G401 (cell line): ENCODE measurements around the gene PROKR1. TPM values are rescaled to one million over a fixed set of nuclear protein-coding genes. Genes with fewer than 3 reads are reported as not detected.
"Not testable (repeated sequence)": the region's sequence is repeated elsewhere in the genome, so short reads cannot be mapped to it uniquely, and the experiment has no call there.

ENCODE experiments used
- DNase-seq: peaks from one replicate; pipeline ENCODE4 v3.0.0-alpha.2; 2015; ENCODE audit warnings: low spot score
- in situ Hi-C: cut with HindIII; loops from 2 replicates; pipeline ENCODE4 v1.10.0; 2016; ENCODE audit warnings: low sequenced_read_pairs, mixed read lengths
- total RNA-seq: library from RNA; depleted of rRNA; stranded (reverse); fragments of >200 nt; shearing (Covaris generic); gene quantifications from 2 replicates; pipeline ENCODE4 v1.2.3, GENCODE V29; 2014

The PROKR1 gene
- total RNA-seq, 1 experiment from 2014 or later, result not detected

DNA sequence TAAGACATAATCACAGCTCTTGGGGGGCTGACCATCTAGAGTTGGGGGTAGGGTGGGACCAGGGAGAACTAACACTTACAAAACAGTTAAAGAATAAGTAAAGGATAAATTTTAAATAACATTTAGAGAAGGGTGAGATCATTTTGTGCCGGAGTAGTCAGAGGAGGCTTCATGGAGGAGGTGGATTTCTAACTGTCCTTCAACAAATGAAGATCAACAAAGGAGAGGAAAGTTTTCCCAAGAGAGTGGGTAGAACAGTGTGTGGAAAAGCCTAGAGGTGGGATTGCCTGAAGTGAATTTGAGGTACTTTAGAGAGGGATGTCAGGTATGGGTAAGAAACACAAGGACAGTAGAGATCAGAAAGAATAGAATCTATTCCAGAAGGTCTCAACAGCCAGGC lies 7.3 kb downstream of the PROKR1 start:
- in situ Hi-C loops, result no loop called here
- no peak for DNase-seq

DNA sequence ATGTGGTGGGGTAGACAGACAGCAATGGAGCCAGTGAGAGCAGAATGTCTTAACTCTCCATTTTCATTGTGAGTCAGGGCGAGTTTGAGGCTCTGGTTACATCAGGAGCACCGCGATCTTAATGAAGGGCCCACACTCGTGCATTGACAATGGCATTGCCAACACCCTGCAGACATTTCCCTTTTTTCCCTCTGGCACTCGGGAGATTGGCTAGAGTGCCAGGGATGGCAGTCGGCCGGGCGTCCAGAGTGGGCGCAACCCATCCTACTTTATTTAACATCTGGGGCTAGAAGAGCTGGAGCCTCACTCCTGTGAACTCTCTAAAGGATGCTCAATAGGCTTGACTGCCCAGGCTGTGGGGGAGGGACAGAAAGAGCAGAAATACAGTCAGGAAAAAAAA lies 9.7 kb downstream of the PROKR1 start:
- in situ Hi-C loops, result no loop called here
- DNase-seq, result no peak

DNA sequence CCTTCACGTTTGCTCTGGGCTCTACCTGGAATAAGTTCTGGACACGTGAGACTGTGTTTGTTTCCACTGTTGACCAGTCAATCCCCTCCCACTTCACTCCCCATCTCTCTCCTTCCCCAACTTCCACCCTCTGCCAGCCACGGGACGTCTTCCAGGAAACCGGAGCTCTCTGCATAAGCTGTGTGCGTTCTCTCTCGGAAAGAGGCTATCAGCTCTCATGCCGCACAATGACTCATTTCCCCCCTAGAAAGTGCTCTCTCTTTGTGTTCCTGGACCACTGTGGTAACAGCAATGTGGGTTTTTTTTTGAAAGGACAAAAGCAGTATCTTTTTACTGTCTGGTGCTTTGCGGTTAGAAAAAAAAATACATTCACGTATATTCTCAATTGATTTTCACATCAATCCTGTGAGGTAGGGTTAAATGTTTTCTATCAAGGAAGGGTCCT lies 10.2 kb downstream of the PROKR1 start:
- in situ Hi-C loops, result no loop called here
- no peak for DNase-seq

DNA sequence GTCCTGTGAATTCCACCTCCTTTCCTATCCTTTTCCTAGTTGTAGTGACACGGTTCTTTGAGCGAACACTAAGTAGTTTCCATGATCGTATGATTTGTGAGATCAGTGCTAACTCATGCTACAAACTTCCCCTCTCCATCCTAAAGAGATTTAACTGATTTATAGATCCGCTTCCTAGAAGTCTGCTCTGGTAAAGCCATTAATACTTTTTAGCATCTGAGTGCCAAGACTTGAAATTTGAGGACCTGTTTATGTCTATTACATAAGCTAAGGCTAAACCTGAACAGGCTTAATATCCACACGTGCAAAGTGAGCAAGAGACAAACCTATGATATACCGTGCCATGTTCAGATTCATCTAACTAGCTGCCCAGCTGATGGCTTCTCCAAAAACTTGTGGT lies 14.9 kb downstream of the PROKR1 start:
- in situ Hi-C loops, result no loop called here
- no peak for DNase-seq

DNA sequence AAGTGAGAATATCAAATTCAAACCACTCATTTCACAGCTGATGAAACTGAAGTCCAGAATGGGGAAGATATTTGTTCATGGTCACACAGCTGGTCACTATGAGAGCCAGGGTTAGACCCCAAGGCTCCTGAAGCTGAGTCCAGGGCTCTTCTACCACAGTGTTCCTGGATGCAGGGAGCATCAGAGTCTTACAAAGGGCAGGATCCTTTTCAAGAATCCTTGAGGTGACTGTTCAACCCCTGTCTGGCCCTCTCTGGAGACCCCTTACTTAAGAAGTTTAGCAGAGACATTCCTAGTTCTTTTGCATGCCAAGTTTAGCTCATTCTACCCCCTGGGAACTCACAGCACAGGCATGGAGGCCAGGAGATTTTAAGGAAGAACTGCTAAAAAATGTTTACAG lies 15.7 kb downstream of the PROKR1 start:
- in situ Hi-C loops, result no loop called here
- DNase-seq, result no peak

DNA sequence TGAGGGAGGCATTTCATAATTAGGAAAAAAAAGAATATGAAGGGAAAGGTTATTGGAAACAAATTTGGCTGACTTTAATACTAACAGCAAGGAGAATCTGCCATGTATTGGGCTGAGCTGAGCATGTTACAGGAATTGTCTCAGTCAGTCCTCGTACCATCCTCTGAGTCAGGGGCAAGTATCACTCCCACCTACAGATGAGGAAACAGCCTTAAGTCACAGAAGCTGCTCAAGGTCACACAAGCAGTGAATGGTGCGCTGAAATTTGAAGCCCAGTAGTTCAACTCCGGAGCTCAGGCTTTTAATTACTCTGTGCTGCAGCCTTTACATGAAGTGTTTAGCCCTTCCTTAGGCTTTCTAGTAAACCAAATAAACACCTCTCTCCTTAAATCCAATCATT lies 17.3 kb downstream of the PROKR1 start:
- no peak for DNase-seq
- in situ Hi-C loops, result no loop called here

DNA sequence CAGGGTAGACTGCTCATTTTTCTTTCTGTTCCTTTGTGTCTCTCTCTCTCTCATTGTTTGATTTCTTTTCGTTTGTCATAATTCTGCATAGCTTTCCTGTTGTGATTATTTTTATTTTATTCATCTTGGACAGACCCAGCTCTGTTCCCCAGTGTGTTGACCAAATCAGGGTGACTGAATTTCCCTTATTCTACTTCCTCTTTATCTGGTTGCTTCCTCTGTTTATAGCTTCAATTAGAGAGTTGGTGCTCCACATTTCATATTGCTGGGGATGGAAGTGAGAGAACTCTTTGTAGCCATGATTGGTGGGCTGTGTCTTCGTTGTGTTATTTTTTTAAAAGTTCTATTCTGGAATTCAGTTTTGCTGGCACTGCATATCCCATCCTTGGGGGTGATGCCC lies 19.1 kb downstream of the PROKR1 start:
- in situ Hi-C loops, result no loop called here
- DNase-seq, result no peak

DNA sequence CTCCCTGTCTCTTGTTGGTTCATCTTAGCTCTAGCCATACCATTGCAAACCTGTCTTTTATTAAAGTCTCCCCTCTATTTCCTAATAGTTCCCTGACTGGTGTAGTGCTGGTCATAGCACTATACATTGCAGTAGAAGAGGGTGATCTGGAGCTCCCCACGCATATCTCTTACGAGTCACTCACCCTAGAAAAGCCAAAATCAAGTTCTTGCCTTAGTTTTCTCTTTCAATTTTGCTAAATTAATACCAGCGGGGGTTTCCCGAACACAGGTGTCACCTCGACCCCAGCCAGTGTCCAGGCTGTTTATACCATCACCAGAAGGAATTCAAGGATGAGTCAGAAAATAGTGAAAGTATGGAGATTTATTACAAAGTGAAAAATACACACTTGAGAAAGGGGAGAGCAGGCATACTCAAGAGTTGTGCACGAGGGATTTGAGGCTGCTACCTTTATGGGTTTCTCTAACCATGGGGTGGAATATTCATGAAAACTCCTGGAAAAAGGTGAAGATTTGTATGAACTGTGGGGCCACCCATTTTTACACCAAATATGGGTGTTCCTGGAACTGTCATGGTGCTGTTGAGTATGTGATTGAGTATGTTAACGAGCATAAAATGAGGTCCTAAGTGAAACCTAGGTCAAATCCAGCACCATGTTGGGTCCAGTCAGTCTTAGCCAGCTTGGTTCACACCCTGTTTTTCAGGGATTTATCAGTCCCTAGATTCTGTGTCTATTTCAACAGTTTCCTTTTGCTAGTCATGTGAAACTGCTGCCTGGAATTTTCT lies 20.2 kb downstream of the PROKR1 start:
- in situ Hi-C loops, result no loop called here
- no peak for DNase-seq

DNA sequence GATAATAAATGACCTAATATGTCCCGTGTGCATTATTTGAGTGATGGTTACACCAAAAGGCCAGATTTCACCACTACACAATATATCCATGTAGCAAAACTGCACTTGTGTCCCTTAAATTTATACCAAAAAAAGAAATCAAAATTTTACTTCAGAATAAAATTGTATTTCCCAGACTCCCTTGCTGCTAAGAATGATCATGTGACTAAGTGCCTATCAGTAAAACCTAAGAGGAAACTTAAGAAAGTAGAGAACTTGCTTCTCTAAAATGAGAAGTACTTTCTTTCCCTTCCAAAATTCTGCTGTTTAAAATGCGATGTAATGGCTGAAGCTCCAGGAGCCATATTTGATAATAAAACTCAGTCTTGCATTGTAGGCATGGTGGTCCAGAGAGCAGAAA lies 24.0 kb downstream of the PROKR1 start:
- in situ Hi-C loops, result no loop called here
- DNase-seq, result no peak

DNA sequence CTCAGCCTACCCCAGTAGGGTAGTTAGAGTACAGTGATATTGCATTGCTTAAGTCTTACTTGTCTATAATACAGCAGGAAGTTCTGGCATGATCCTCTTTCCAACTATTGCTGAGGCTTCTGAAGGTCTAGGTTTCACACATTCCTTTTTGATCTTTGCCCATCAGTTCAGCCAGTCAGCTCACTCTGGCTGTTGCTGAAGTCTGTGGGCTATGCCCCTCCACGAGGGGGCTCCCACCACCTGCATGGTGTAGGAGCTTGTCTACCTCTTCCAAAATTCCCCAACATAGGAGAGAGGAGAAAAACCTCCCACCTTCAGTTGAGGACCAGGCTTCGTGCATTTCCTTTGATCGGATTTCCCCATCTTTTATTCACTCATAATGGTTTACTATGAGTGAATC lies 26.3 kb downstream of the PROKR1 start:
- in situ Hi-C loops, result no loop called here
- no peak for DNase-seq

DNA sequence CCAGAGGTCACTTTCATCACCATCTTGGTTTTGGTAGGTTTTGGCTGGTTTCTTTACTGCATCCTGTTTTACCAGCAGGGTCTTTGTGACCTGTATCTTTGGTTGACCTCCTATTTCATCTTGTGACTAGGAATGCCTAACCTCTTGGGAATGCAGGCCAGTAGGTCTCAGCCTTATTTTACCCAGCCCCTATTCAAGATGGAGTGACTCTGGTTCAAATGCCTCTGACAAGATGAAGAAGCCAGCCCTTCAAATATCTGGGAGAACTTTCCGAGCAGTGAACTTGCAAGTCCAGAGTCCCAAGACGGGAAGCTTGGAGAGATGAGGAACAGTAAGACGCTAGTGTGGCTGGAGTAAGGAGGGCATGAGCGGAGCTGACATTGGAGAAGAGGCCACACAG lies 28.6 kb downstream of the PROKR1 start:
- in situ Hi-C loops, result no loop called here
- DNase-seq, result no peak

DNA sequence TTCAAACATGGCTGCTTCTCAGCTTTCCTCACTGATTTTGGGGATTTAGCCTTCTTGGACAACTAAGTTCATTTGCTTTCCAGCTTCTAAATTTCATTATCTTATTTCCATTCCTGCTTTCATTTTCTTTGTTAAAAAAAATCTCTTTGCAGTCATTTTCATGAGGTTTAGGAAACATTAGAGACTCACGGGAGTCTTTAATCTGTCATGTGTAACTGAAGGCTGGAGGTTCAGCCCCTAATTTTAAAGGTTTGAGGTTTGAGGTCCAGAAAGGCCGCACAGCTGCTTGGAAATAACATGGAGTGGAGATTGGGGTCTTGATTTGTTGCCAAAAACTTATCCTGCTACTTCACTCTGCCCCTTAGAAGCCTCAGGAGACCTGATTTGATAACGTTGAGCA lies 30.3 kb downstream of the PROKR1 start:
- DNase-seq, result no peak
- in situ Hi-C loops, result no loop called here

DNA sequence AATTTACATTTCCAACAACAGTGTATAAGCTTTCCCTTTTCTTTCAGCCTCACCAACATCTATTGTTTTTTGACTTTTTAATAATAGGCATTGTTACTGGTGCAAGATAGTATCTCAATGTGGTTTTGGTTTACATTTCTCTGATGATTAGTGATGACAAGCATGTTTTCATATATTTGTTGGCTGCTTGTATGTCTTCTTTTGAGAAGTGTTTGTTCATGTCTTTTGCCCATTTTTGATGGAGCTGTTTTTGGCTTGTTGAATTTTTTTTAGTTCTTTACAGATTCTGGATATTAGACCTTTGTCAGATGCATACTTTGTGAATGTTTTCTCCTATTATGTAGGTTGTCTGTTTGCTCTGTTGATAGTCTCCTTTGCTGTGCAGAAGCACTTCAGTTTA lies 32.1 kb downstream of the PROKR1 start:
- no peak for DNase-seq
- in situ Hi-C loops, result no loop called here

DNA sequence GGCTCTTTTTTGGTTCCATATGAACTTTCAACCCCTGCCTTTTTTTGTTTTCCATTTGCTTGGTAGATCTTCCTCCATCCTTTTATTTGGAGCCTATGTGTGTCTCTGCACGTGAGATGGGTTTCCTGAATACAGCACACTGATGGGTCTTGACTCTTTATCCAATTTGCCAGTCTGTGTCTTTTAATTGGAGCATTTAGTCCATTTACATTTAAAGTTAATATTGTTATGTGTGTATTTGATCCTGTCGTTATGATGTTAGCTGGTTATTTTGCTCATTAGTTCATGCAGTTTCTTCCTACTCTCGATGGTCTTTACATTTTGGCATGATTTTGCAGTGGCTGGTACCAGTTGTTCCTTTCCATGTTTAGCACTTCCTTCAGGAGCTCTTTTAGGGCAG lies 34.5 kb downstream of the PROKR1 start:
- in situ Hi-C loops, result not testable (repeated sequence)

DNA sequence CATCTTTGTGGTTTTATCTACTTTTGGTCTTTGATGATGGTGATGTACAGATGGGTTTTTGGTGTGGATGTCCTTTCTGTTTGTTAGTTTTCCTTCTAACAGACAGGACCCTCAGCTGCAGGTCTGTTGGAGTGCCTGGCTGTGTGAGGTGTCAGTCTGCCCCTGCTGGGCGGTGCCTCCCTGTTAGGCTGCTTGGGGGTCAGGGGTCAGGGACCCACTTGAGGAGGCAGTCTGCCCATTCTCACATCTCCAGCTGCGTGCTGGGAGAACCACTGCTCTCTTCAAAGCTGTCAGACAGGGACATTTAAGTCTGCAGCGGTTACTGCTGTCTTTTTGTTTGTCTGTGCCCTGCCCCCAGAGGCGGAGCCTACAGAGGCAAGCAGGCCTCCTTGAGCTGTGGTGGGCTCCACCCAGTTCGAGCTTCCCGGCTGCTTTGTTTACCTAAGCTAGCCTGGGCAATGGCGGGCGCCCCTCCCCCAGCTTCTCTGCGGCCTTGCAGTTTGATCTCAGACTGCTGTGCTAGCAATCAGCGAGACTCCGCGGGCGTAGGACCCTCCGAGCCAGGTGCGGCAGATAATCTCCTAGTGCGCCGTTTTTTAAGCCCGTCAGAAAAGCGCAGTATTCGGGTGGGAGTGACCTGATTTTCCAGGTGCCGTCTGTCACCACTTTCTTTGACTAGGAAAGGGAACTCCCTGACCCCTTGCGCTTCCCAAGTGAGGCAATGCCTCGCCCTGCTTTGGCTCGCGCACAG lies 36.0 kb downstream of the PROKR1 start:
- not testable (repeated sequence) for DNase-seq

More for the DNA sequence above, 34.5 kb downstream of the PROKR1 start:
- DNase-seq, result not testable (repeated sequence)

DNA sequence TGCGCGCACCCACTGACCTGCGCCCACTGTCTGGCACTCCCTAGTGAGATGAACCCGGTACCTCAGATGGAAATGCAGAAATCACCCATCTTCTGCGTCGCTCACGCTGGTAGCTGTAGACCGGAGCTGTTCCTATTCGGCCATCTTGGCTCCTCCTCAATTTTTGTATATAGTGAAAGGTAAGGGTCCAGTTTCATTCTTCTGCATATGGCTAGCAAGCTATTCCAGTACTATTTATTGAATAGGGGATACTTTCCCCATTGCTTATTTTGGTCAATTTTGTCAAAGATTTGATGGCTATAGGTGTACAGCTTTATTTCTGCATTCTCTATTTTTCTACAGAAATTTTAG lies 36.5 kb downstream of the PROKR1 start:
- in situ Hi-C loops, result not testable (repeated sequence)

More for the DNA sequence above, 36.0 kb downstream of the PROKR1 start:
- in situ Hi-C loops, result not testable (repeated sequence)

DNA sequence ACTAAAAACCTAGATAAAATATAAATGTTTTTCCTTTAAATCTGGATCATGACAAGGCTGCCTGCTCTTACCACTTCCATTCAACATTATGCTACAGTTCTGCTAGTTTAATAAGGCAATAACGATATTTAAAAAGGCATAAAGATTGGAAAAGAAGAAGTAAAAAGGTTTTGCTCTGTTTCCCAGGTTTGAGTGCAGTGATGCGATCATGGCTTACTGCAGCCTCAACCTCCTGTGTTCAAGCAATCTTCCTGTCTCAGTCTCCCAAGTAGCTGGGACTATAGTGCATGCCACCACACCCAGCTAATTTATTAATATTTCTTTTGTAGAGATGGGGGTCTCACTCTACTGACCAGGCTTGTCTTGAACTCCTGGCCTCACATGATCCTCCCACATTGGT lies 40.8 kb downstream of the PROKR1 start:
- in situ Hi-C loops, result no loop called here

More for the DNA sequence above, 36.5 kb downstream of the PROKR1 start:
- not testable (repeated sequence) for DNase-seq

DNA sequence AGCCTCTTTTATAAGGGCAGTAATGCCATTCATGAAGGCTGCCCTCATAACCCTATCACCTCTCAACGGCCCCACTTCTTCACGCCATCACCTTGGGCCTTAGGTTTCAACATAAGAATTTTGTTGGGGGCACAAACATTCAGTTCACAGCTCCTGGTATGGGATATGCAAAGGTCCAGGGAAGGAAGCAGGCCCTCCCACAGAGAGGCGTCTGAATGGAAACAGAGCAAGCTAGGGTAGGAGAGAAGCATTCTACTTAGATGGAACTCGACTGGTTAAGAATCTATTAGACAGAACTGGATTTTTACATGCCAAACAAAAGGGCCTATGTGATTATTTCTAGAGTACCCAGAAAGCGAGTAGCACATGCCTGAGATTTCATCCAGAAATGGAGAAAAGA lies 42.8 kb downstream of the PROKR1 start:
- in situ Hi-C loops, result no loop called here

More for the DNA sequence above, 40.8 kb downstream of the PROKR1 start:
- no peak for DNase-seq

DNA sequence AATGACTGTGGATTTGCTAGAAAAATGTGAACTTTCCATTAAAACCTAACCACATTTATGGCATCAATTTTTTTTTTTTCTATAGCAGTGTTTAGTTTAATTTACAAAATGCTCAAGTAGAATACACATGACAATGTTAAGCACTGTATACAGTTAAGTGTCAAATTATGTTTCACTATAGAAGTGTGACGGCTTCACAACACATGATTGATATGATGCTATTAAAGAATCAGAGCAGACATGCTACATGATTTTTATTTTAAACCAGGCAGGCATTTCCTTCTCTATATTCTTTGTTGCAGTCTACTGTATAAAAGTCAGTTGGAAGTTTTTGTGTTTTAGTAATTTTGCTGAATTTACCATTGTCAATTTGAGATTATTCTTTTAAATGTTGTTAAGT lies 43.6 kb downstream of the PROKR1 start:
- in situ Hi-C loops, result no loop called here
- no peak for DNase-seq

More for the DNA sequence above, 42.8 kb downstream of the PROKR1 start:
- no peak for DNase-seq
